Stimulated activated naive CD8-positive, alpha-beta T cell treated with anti-CD3 and anti-CD28 coated beads, Interleukin-15, Interleukin-2, amounts not matched to agents 100 U/mL and 50 U/mL, for 24 hours (primary cell): ENCODE results near the gene APOBEC3F.

Experiments
- ATAC-seq: fragments of 150-1000 bp; cut with Tn5 transposase; one replicate; pipeline ENCODE4 v1.10.0; 2021
- DNase-seq: peaks from one replicate; pipeline ENCODE4 v3.0.0; 2021

APOBEC3F gene

GRCh38 chr22:39092111-39092862 lies 51.6 kb downstream of the APOBEC3F start:
- ATAC-seq = no peak
- DNase-seq = no peak

DNA sequence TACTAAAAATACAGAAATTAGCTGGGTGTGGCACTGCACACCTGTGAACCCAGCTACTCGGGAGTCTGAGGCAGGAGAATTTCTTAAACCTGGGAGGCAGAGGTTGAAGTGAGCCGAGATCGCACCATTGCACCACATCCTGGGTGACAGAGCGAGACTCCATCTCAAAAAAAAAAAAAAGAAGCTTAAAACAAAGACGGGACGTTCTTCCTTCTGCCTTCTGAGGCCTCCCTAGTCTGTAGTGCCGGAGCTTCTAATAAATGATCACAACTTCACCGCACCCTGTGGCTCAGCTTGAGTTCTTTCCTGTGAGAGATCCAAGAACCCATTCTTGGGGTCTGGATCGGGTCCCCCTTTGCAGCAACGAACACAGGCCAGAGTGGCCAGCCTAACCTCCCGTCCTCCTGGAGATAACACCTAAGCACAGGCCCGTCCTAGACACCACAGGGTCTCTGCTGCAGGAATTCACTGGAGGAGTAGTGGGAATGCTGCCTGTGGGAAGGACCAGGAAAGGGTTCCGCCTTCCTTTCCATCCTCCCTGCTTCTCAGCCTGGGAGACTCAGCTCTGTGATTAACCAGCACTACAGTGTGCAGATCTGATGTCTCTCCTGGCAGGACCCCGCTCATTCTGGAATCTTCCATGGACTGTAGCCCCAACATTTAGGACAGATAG lies 54.2 kb downstream of the APOBEC3F start:
- no peak for ATAC-seq
- no peak for DNase-seq

DNA sequence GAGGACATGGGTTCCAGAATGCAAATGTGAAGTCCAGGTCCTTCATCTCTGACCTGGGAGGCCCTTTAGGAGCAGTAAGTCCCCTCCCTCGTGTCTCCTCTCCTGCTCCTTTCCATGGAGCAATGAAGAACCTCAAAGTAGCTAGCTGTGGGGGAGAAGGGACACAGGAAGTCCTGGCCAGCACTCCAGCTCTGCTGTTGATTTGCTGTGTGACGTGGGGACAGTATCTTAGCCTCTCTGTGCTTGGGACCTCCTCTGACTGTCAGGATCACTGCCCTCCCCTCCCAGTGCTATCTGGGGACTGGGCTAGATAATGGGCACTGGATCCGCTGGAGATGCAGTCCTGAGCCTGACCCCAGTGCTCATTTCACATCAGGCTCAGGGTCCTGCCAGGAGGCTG lies 55.3 kb downstream of the APOBEC3F start:
- DNase-seq (no peak), ATAC-seq (no peak)

DNA sequence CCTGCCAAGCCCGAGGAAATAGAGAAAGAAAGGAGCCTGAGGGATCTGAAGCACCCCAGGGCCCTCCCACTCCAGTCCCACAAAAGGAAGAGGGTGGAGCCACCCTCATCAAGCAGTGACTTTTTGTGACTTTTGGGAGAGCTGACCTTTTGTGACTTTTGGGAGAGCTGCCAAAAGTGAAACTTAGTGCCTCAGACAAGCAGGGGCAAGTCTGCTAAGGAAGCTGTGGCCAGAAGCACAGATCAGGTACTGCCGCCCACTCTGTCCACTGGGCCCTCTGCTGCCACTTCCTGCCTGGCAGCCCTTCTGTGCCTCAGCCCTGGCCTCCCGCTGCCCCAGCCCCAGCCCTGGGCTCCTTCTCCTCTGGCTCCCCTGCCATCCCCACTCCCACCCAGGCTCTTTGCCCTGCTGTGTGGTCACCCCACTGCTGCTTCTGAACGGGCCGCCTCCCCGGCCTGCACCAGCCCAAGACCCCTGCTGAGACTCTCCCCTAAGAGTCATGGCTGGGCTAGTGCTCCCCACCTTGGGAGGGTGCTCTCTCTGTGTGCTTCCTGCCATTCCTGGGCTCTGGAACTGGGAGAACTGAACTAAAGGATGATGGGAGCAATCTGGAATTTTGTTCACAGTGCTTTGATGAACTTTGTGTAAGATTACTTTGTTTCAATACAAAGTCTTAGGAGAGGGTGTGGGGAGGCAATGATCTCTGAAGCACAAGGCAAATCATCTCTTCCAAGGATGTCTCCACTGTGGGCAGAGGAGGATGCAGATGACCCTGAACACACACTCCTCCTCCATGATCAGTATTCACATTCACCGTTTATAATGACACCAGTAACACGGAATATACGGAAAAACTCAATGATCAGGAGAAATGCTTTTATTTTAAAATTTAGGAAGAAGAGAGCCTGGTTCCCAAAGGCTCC lies 56.7 kb downstream of the APOBEC3F start, which contains the start of gene APOBEC3H:
TSS of gene APOBEC3H (plus strand) at position 147 of the 923 bp plus-strand sequence. CDS start 3,035 bp downstream, outside the sequence.
- DNase-seq (peak; percentile 69), ATAC-seq (peak; percentile 62)

GRCh38 chr22:39098026-39098425 lies 57.4 kb downstream of the APOBEC3F start:
- no peak for DNase-seq
- no peak for ATAC-seq

- ATAC-seq (no peak), DNase-seq (no peak)
These were observed 57.9 kb downstream of the APOBEC3F start for GRCh38 chr22:39098576-39098975.

- ATAC-seq (no peak), DNase-seq (no peak)
These were observed 60.6 kb downstream of the APOBEC3F start for GRCh38 chr22:39101226-39101625.

DNA sequence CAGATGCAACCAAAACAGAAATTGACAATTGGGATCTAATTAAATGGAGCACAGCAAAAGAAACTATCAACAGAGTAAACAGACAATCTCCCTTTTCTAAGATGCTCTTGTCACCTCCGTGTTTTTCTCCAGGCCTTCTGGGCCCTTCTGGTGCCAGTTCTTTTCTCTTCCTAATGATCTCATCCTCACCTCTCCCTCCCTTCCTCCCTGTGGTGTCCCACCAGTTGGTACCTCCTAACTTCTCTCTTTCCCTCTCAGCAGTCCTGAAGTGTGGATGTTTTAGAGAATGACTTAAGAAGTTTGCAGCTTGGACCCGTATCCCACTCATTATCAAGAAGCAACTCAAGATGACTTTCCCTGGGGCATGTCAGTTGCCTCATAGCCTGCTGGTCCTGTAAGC lies 62.8 kb downstream of the APOBEC3F start:
- DNase-seq (no peak), ATAC-seq (no peak)
